SK-N-SH (cell line): ENCODE results near the gene ALB. TPM values are rescaled to one million over a fixed set of nuclear protein-coding genes. Genes with fewer than 3 reads are reported as not detected.
A peak's percentile ranks its signal among the peaks of the same experiment; 100 is the strongest.

Source experiments
- CTCF ChIA-PET: fragments of 300-600, 350-600 bp; formaldehyde crosslinking; extraction: SDS; loops from one replicate; lab custom pipeline; 2021; lab: Yijun Ruan, JAX
- POLR2A ChIA-PET: fragments of 350-600 bp; sonication (Branson Sonifier 250); formaldehyde crosslinking; extraction: SDS; loops from one replicate; lab custom pipeline; 2020; ENCODE audit warnings: antibody characterized with exemption, inconsistent platforms; lab: Yijun Ruan, JAX
- DNase-seq: peaks from one replicate; pipeline ENCODE4 v3.0.0; 2012
- H2AFZ ChIP-seq: fragments of 200-600 bp; sonication (generic); 2 replicates; pipeline ENCODE4 v1.8.1; 2016; ENCODE audit warnings: antibody characterized with exemption, mild to moderate bottlenecking, low read depth
- H3F3A ChIP-seq: fragments of 200-600 bp; sonication (generic); replicated peaks from 2 replicates; pipeline ENCODE3; 2016; ENCODE audit warnings: antibody characterized with exemption, mild to moderate bottlenecking; ENCODE audit not compliant: insufficient read depth
- H3K27ac ChIP-seq, 2 experiments: fragments of 200-500 bp in 1 of 2; fragments of 200-600 bp in 1 of 2; sonication (Bioruptor generic) in 1 of 2; sonication (generic), shearing (Covaris generic) in 1 of 2; 2 replicates each; pipeline versions ENCODE4 v1.5.1 to v1.6.1; 2014 to 2016; ENCODE audit warnings: low read depth in 2 of 2, inconsistent platforms in 1 of 2, low read length in 1 of 2, mild to moderate bottlenecking in 1 of 2, mixed read lengths in 1 of 2
- H3K27me3 ChIP-seq: fragments of 200-600 bp; sonication (generic), shearing (Covaris generic); 2 replicates; pipeline ENCODE4 v1.6.1; 2016; ENCODE audit warnings: mixed run types; ENCODE audit not compliant: insufficient read depth
- H3K36me3 ChIP-seq, 2 experiments: fragments of 200-500 bp in 1 of 2; fragments of 200-600 bp in 1 of 2; sonication (Bioruptor generic) in 1 of 2; sonication (generic) in 1 of 2; replicated peaks in 1 of 2; 2 replicates each; pipeline versions ENCODE3 to v1.5.1; 2014 to 2016; ENCODE audit warnings: low read length in 1 of 2, mild to moderate bottlenecking in 1 of 2; ENCODE audit not compliant: insufficient read depth in 2 of 2, control insufficient read depth in 1 of 2
- H3K4me1 ChIP-seq, 2 experiments: fragments of 200-500 bp in 1 of 2; fragments of 200-600 bp in 1 of 2; sonication (Bioruptor generic) in 1 of 2; sonication (generic), shearing (Covaris generic) in 1 of 2; 2 replicates each; pipeline versions ENCODE4 v1.5.1 to v1.6.1; 2014 to 2016; ENCODE audit warnings: low read depth in 1 of 2, low read length in 1 of 2, mixed run types in 1 of 2; ENCODE audit not compliant: insufficient read depth in 2 of 2, control insufficient read depth in 1 of 2
- H3K4me2 ChIP-seq: fragments of 200-600 bp; sonication (generic), shearing (Covaris generic); 2 replicates; pipeline ENCODE4 v1.6.1; 2017; ENCODE audit warnings: mixed run types
- H3K4me3 ChIP-seq, 2 experiments: fragments of 200-500 bp in 1 of 2; fragments of 200-600 bp in 1 of 2; sonication (Bioruptor generic) in 1 of 2; sonication (generic), shearing (Covaris generic) in 1 of 2; 2 replicates each; pipeline versions ENCODE4 v1.5.1 to v1.8.1; 2014 to 2016; ENCODE audit warnings: low read depth in 2 of 2, inconsistent platforms in 1 of 2, low read length in 1 of 2, mild to moderate bottlenecking in 1 of 2, mixed read lengths in 1 of 2, moderate library complexity in 1 of 2
- H3K79me2 ChIP-seq: fragments of 200-600 bp; sonication (generic); 2 replicates; pipeline ENCODE4 v1.8.1; 2017; ENCODE audit warnings: mild to moderate bottlenecking; ENCODE audit not compliant: insufficient read depth
- H3K9ac ChIP-seq: fragments of 200-600 bp; sonication (generic); 2 replicates; pipeline ENCODE4 v1.6.1; 2017; ENCODE audit warnings: mixed run types
- H3K9me2 ChIP-seq: fragments of 200-600 bp; sonication (generic); 2 replicates; pipeline ENCODE4 v1.6.1; 2017; ENCODE audit warnings: mixed run types
- H3K9me3 ChIP-seq: fragments of 200-600 bp; sonication (generic); 2 replicates; pipeline ENCODE4 v1.6.1; 2017; ENCODE audit warnings: mixed run types, mild to moderate bottlenecking, moderate library complexity
- H4K20me1 ChIP-seq: fragments of 200-600 bp; sonication (generic); 2 replicates; pipeline ENCODE4 v1.6.1; 2017; ENCODE audit warnings: mild to moderate bottlenecking, mixed run types; ENCODE audit not compliant: insufficient read depth
- CHD2 ChIP-seq: fragments of 150-350 bp; IDR thresholded peaks from 2 replicates; pipeline ENCODE4 v1.6.1; 2018; ENCODE audit warnings: low read length; ENCODE audit not compliant: partially characterized antibody
- ELF1 ChIP-seq: IDR thresholded peaks from 2 replicates; pipeline ENCODE4 v1.4.0; 2012
- EZH2phosphoT487 ChIP-seq: fragments of 200-600 bp; sonication (generic); IDR thresholded peaks from 2 replicates; pipeline ENCODE4 v1.6.1; 2017; ENCODE audit warnings: low read depth, mixed run types, mild to moderate bottlenecking, antibody characterized with exemption, moderate library complexity, borderline replicate concordance
- FOSL2 ChIP-seq: IDR thresholded peaks from 2 replicates; pipeline ENCODE4 v1.4.0; 2012; ENCODE audit warnings: low read depth, mild to moderate bottlenecking, moderate library complexity, borderline replicate concordance
- FOXJ3 ChIP-seq: sonication (generic); formaldehyde crosslinking; IDR thresholded peaks from 2 replicates; pipeline ENCODE4 v1.5.1; 2020; ENCODE audit warnings: mild to moderate bottlenecking, missing genetic modification reagents
- FOXM1 ChIP-seq: IDR thresholded peaks from 2 replicates; pipeline ENCODE4 v1.4.0; 2012; ENCODE audit warnings: low read depth, mild to moderate bottlenecking
- GABPA ChIP-seq: IDR thresholded peaks from 2 replicates; pipeline ENCODE4 v1.4.0; 2012; ENCODE audit warnings: low read depth, mild to moderate bottlenecking
- GATA2 ChIP-seq: sonication (generic); formaldehyde crosslinking; IDR thresholded peaks from 2 replicates; pipeline ENCODE4 v1.5.0; 2020; ENCODE audit warnings: mild to moderate bottlenecking, missing genetic modification reagents
- JUND ChIP-seq: IDR thresholded peaks from 2 replicates; pipeline ENCODE4 v1.4.0; 2012
- MAX ChIP-seq: IDR thresholded peaks from 2 replicates; pipeline ENCODE4 v1.4.0; 2012; ENCODE audit warnings: low read depth
- NFIC ChIP-seq: IDR thresholded peaks from 2 replicates; pipeline ENCODE4 v1.4.0; 2012; ENCODE audit warnings: borderline replicate concordance
- NRF1 ChIP-seq: IDR thresholded peaks from 2 replicates; pipeline ENCODE4 v1.6.1; 2012; ENCODE audit warnings: low read depth, mild to moderate bottlenecking, low read length
- PBX3 ChIP-seq: IDR thresholded peaks from 2 replicates; pipeline ENCODE4; 2012
- POLR2AphosphoS5 ChIP-seq: IDR thresholded peaks from 2 replicates; pipeline ENCODE4 v1.6.1; 2012; ENCODE audit warnings: low read depth, low read length
- RCOR1 ChIP-seq: fragments of 150-350 bp; IDR thresholded peaks from 2 replicates; pipeline ENCODE4 v1.6.1; 2017; ENCODE audit warnings: antibody characterized with exemption, low read length
- REST ChIP-seq: IDR thresholded peaks from 2 replicates; pipeline ENCODE4 v1.6.1; 2012; ENCODE audit warnings: mild to moderate bottlenecking, low read depth, low read length, moderate library complexity
- RFX5 ChIP-seq: IDR thresholded peaks from 2 replicates; pipeline ENCODE4 v1.6.1; 2012; ENCODE audit warnings: mild to moderate bottlenecking, improper control_type of control experiment, low read length
- RXRA ChIP-seq: IDR thresholded peaks from 2 replicates; pipeline ENCODE4 v1.4.0; 2012; ENCODE audit warnings: low read depth, mild to moderate bottlenecking, borderline replicate concordance
- SIN3A ChIP-seq: IDR thresholded peaks from 2 replicates; pipeline ENCODE4 v1.6.1; 2012; ENCODE audit warnings: low read depth, mild to moderate bottlenecking, low read length, moderate library complexity, borderline replicate concordance
- USF1 ChIP-seq: IDR thresholded peaks from 2 replicates; pipeline ENCODE4 v1.4.0; 2012; ENCODE audit warnings: low read depth, borderline replicate concordance
- YY1 ChIP-seq: IDR thresholded peaks from 2 replicates; pipeline ENCODE4 v1.4.0; 2012; ENCODE audit warnings: low read depth, mild to moderate bottlenecking
- WGBS: methylation state at CpG from one replicate; pipeline ENCODE4 v1.1.6; 2017; ENCODE audit warnings: low lambda C conversion rate; 5-methylcytosine and 5-hydroxymethylcytosine counted together
- polyA plus RNA-seq, 3 experiments: library from polyadenylated mRNA; depleted of rRNA; stranded (reverse); fragments of >200 nt; gene quantifications; 2 replicates each; pipeline ENCODE4 v1.2.3, GENCODE V29; 2012

ALB gene
- polyA plus RNA-seq, 1 of the 3 experiments (the other 2 are of a cell fraction): not detected

GRCh38 chr4:73445383-73446335 is 41.6 kb downstream of the ALB start:
- Histone ChIP-seq H4K20me1 (no peaks in the 10 kb centered on the region), H2AFZ (no peak overlapping the region), H3F3A (no peaks in the 10 kb centered on the region), H3K4me3 (no peak overlapping the region; a peak in 1 of 4 replicates), H3K27me3 (peaks cover 23% of the 10 kb centered on the region; the same call in 1 of the 2 replicates), H3K27ac (no peak overlapping the region)
- TF ChIP-seq CHD2 (no peak), RCOR1 (no peak), FOXJ3 (CRISPR knock-in tag) (no peak), FOSL2 (no peak), FOXM1 (no peak), GABPA (no peak), GATA2 (no peak), MAX (no peak), YY1 (no peak), ELF1 (no peak), POLR2AphosphoS5 (no peak)
- TF ChIP-seq, all 33 proteins: peak for 0
- CTCF ChIA-PET: interaction anchor here (0.6 to 2.7 kb wide), 30 partner anchors 8 to 1319 kb away, joined by 3 to 22 read pairs (median 4); partner anchors contain the start of gene AFP
- Histone ChIP-seq H3K9ac (no peak overlapping the region), H3K4me1 (no peaks in the 10 kb centered on the region), H3K9me2 (no peaks in the 10 kb centered on the region), H3K79me2 (no peaks in the 10 kb centered on the region), H3K4me2 (no peak overlapping the region), H3K36me3 (no peaks in the 10 kb centered on the region), H3K9me3 (no peaks in the 10 kb centered on the region)
- POLR2A ChIA-PET: interaction anchor here (0.7 kb wide), 1 partner anchor 1300 kb away, joined by 3 read pairs; no protein-coding TSS in a partner anchor
- DNase-seq: no peak
- WGBS: 24% methylated on average over 7 of the region's 7 CpGs

GRCh38 chr4:73446336-73446938 is 42.4 kb downstream of the ALB start:
- Histone ChIP-seq H3K36me3 (no peaks in the 10 kb centered on the region), H3K27me3 (peaks cover 17% of the 10 kb centered on the region; the same call in 1 of the 2 replicates), H3K4me3 (no peak overlapping the region; a peak in 1 of 4 replicates), H3K9me2 (no peaks in the 10 kb centered on the region), H4K20me1 (no peaks in the 10 kb centered on the region), H3K79me2 (no peaks in the 10 kb centered on the region), H2AFZ (no peak overlapping the region), H3K4me2 (no peak overlapping the region), H3F3A (no peaks in the 10 kb centered on the region), H3K9me3 (no peaks in the 10 kb centered on the region), H3K27ac (no peak overlapping the region), H3K9ac (no peak overlapping the region), H3K4me1 (no peaks in the 10 kb centered on the region; a peak in 1 of 4 replicates)
- ChIA-PET CTCF (interaction anchor here (0.6 to 2.7 kb wide), 31 partner anchors 7 to 1320 kb away, joined by 3 to 22 read pairs (median 4); partner anchors contain the start of gene AFP), POLR2A (interaction anchor here (0.7 kb wide), 1 partner anchor 1301 kb away, joined by 3 read pairs; no protein-coding TSS in a partner anchor)
- DNase-seq: peak; percentile 46
- WGBS: 3% methylated on average over 4 of the region's 4 CpGs
- TF ChIP-seq RFX5 (no peak), SIN3A (no peak), CHD2 (no peak), REST (no peak), USF1 (no peak), POLR2AphosphoS5 (no peak), NFIC (no peak), RCOR1 (no peak), PBX3 (no peak), FOXM1 (no peak), RXRA (no peak), NRF1 (no peak), EZH2phosphoT487 (no peak), JUND (no peak)
